H1 (cell line): ENCODE data around the gene CTXN2.

ENCODE experiments used
- BRCA1 ChIP-seq: IDR thresholded peaks from 2 replicates; pipeline ENCODE4 v1.6.1; 2012; ENCODE audit warnings: low read depth, low read length, improper control_type of control experiment
- CTCF ChIP-seq, 3 experiments: IDR thresholded peaks; 1 replicate in 2 of 3; 2 replicates in 1 of 3; pipeline versions ENCODE4 v1.5.1 to v1.6.1; 2011; ENCODE audit warnings: low read length in 3 of 3, mild to moderate bottlenecking in 3 of 3, inconsistent platforms in 2 of 3, low read depth in 1 of 3, moderate library complexity in 1 of 3; ENCODE audit not compliant: insufficient read depth in 1 of 3; ENCODE audit errors: control extremely low read depth in 1 of 3
- GABPA ChIP-seq: IDR thresholded peaks from 2 replicates; pipeline ENCODE4 v1.6.1; 2011; ENCODE audit warnings: mild to moderate bottlenecking, low read length, moderate library complexity, borderline replicate concordance; ENCODE audit not compliant: insufficient read depth
- JUND ChIP-seq: IDR thresholded peaks from 2 replicates; pipeline ENCODE4 v1.6.1; 2011; ENCODE audit warnings: mild to moderate bottlenecking, improper control_type of control experiment, low read length
- POLR2A ChIP-seq, 2 experiments: IDR thresholded peaks; 1 replicate in 1 of 2; 2 replicates in 1 of 2; pipeline ENCODE4 v1.6.1; 2011; ENCODE audit warnings: low read depth in 2 of 2, low read length in 2 of 2, mild to moderate bottlenecking in 2 of 2; ENCODE audit errors: control extremely low read depth in 1 of 2
- POLR2AphosphoS5 ChIP-seq: IDR thresholded peaks from 2 replicates; pipeline ENCODE4 v1.6.1; 2011; ENCODE audit warnings: low read depth, low read length
- RAD21 ChIP-seq, 2 experiments: IDR thresholded peaks in 1 of 2; conservative IDR thresholded peaks in 1 of 2; 2 replicates each; pipeline ENCODE4 v1.6.1; 2011; ENCODE audit warnings: low read depth in 2 of 2, low read length in 2 of 2, improper control_type of control experiment in 1 of 2, inconsistent platforms in 1 of 2, mild to moderate bottlenecking in 1 of 2, moderate library complexity in 1 of 2

GRCh38 chr15:48242015-48242414 is 50.5 kb downstream of the CTXN2 start:
- TF ChIP-seq RAD21 (IDR thresholded peaks at IDR 0.05 in 1 of 2, conservative IDR thresholded peaks at IDR 0.05 in 1 of 2; ENCODE audit: low read depth in 2 of 2, low read length in 2 of 2), result no peak
- no peak for TF ChIP-seq JUND
- no peak for TF ChIP-seq GABPA
- no peak for TF ChIP-seq CTCF (IDR thresholded peaks at IDR 0.05; ENCODE audit: control extremely low read depth in 1 of 3, insufficient read depth in 1 of 3, low read depth in 1 of 3, low read length in 3 of 3)
- no peak for TF ChIP-seq POLR2A (IDR thresholded peaks at IDR 0.05; ENCODE audit: control extremely low read depth in 1 of 2, low read depth in 2 of 2, low read length in 2 of 2)
- no peak for TF ChIP-seq POLR2AphosphoS5
- TF ChIP-seq BRCA1, result no peak
